IPS-18a (cell line): ENCODE results near the gene TMUB2.
"Not testable (repeated sequence)": the region's sequence is repeated elsewhere in the genome, so short reads cannot be mapped to it uniquely, and the experiment has no call there.

Source experiments
- H3K27ac ChIP-seq: one replicate; pipeline ENCODE4 v1.5.1; 2013; ENCODE audit warnings: low read length
- H3K27me3 ChIP-seq: one replicate; pipeline ENCODE4 v1.6.1; 2013; ENCODE audit warnings: mild to moderate bottlenecking, low read length; ENCODE audit not compliant: control insufficient read depth, insufficient read depth
- H3K36me3 ChIP-seq: one replicate; pipeline ENCODE4 v1.6.1; 2013; ENCODE audit warnings: low read depth, low read length; ENCODE audit not compliant: control insufficient read depth
- H3K4me1 ChIP-seq: one replicate; pipeline ENCODE4 v1.6.1; 2013; ENCODE audit warnings: low read depth, low read length; ENCODE audit not compliant: control insufficient read depth
- H3K4me3 ChIP-seq: one replicate; pipeline ENCODE4 v1.5.1; 2013; ENCODE audit warnings: low read length
- H3K9ac ChIP-seq: one replicate; pipeline ENCODE4 v1.6.1; 2013; ENCODE audit warnings: mild to moderate bottlenecking, low read length, moderate library complexity
- H3K9me3 ChIP-seq: one replicate; pipeline ENCODE4 v1.6.1; 2013; ENCODE audit warnings: low read depth, low read length; ENCODE audit not compliant: control insufficient read depth

TMUB2 gene

GRCh38 chr17:44230140-44230539 is 43.4 kb downstream of the TMUB2 start:
- no peaks in the 10 kb centered on the region for H3K9me3 ChIP-seq
- H3K36me3 ChIP-seq: no peaks in the 10 kb centered on the region
- H3K27me3 ChIP-seq: no peaks in the 10 kb centered on the region
- no peak overlapping the region for H3K27ac ChIP-seq
- H3K9ac ChIP-seq: no peak overlapping the region
- no peak overlapping the region for H3K4me3 ChIP-seq
- H3K4me1 ChIP-seq: no peaks in the 10 kb centered on the region

- no peak overlapping the region for H3K4me3 ChIP-seq
- H3K9me3 ChIP-seq: no peaks in the 10 kb centered on the region
- H3K27ac ChIP-seq: no peak overlapping the region
- no peak overlapping the region for H3K9ac ChIP-seq
- H3K4me1 ChIP-seq: no peaks in the 10 kb centered on the region
- H3K36me3 ChIP-seq: no peaks in the 10 kb centered on the region
- H3K27me3 ChIP-seq: no peaks in the 10 kb centered on the region
These were observed 45.3 kb downstream of the TMUB2 start for GRCh38 chr17:44232061-44232460.

GRCh38 chr17:44233582-44233981 is 46.8 kb downstream of the TMUB2 start:
- H3K9me3 ChIP-seq: no peaks in the 10 kb centered on the region
- H3K4me1 ChIP-seq: no peaks in the 10 kb centered on the region
- H3K9ac ChIP-seq: no peak overlapping the region
- H3K27me3 ChIP-seq: no peaks in the 10 kb centered on the region
- no peak overlapping the region for H3K27ac ChIP-seq
- H3K4me3 ChIP-seq: no peak overlapping the region
- no peaks in the 10 kb centered on the region for H3K36me3 ChIP-seq

- Histone ChIP-seq H3K9me3 (no peaks in the 10 kb centered on the region), H3K4me1 (no peaks in the 10 kb centered on the region), H3K27me3 (no peaks in the 10 kb centered on the region), H3K27ac (no peak overlapping the region), H3K36me3 (no peaks in the 10 kb centered on the region), H3K9ac (no peak overlapping the region), H3K4me3 (no peak overlapping the region)
These were observed 48.8 kb downstream of the TMUB2 start for GRCh38 chr17:44235583-44235936.

GRCh38 chr17:44236444-44236991 is 49.7 kb downstream of the TMUB2 start:
- H3K27me3 ChIP-seq: no peaks in the 10 kb centered on the region
- H3K9ac ChIP-seq: no peak overlapping the region
- no peaks in the 10 kb centered on the region for H3K9me3 ChIP-seq
- H3K4me1 ChIP-seq: no peaks in the 10 kb centered on the region
- H3K36me3 ChIP-seq: no peaks in the 10 kb centered on the region
- H3K4me3 ChIP-seq: no peak overlapping the region
- no peak overlapping the region for H3K27ac ChIP-seq

- H3K27ac ChIP-seq, H3K4me1 ChIP-seq, H3K9me3 ChIP-seq, H3K9ac ChIP-seq, H3K36me3 ChIP-seq, H3K27me3 ChIP-seq, H3K4me3 ChIP-seq: not testable (repeated sequence)
These were observed 51.1 kb downstream of the TMUB2 start for GRCh38 chr17:44237886-44238285.

GRCh38 chr17:44241106-44241624 is 54.4 kb downstream of the TMUB2 start:
- Histone ChIP-seq H3K27me3 (no peaks in the 10 kb centered on the region), H3K4me1 (peaks cover 4% of the 10 kb centered on the region), H3K4me3 (no peak overlapping the region), H3K27ac (no peak overlapping the region), H3K9ac (no peak overlapping the region), H3K9me3 (no peaks in the 10 kb centered on the region), H3K36me3 (no peaks in the 10 kb centered on the region)
